Tibial nerve (tissue), 3 donors: ENCODE results near the gene CTTNBP2NL.

ENCODE experiments used
- CTCF ChIP-seq, 5 experiments: fragments of 200-600 bp in 3 of 5; fragments of 450-650 bp in 2 of 5; sonication (generic) in 3 of 5; IDR thresholded peaks; one replicate each; pipeline ENCODE4 v1.5.1; 2016 to 2019; ENCODE audit warnings: antibody characterized with exemption in 5 of 5, mild to moderate bottlenecking in 3 of 5, moderate library complexity in 2 of 5
- POLR2A ChIP-seq, 2 donors: fragments of 450-650 bp; IDR thresholded peaks; one replicate each; pipeline ENCODE4 v1.6.1; 2017; ENCODE audit warnings: antibody characterized with exemption in 2 of 2, mild to moderate bottlenecking in 2 of 2, moderate library complexity in 2 of 2

GRCh38 chr1:112509660-112510178 is 113.7 kb downstream of the CTTNBP2NL start:
- TF ChIP-seq CTCF (IDR thresholded peaks at IDR 0.05), result no peak
- no peak for TF ChIP-seq POLR2A (IDR thresholded peaks at IDR 0.05)
